IPS DF 6.9 (cell line): ENCODE results near the gene MRPS23.

ENCODE experiments used
- DNase-seq: peaks from one replicate; pipeline ENCODE4 v3.0.0-alpha.2; 2013; ENCODE audit warnings: low read depth, low spot score
- H3K27ac ChIP-seq: one replicate; pipeline ENCODE4 v1.5.1; 2013; ENCODE audit warnings: low read length, control low read depth
- H3K27me3 ChIP-seq: 2 replicates; pipeline ENCODE4 v1.6.1; 2013; ENCODE audit warnings: mild to moderate bottlenecking, low read length; ENCODE audit not compliant: control insufficient read depth, insufficient read depth
- H3K36me3 ChIP-seq: 2 replicates; pipeline ENCODE4 v1.6.1; 2013; ENCODE audit warnings: low read length; ENCODE audit not compliant: control insufficient read depth, insufficient read depth
- H3K4me1 ChIP-seq: 2 replicates; pipeline ENCODE4 v1.6.1; 2013; ENCODE audit warnings: low read length; ENCODE audit not compliant: control insufficient read depth, insufficient read depth
- H3K4me3 ChIP-seq: 2 replicates; pipeline ENCODE4 v1.5.1; 2013; ENCODE audit warnings: mild to moderate bottlenecking, low read length
- H3K9me3 ChIP-seq: 2 replicates; pipeline ENCODE4 v1.6.1; 2013; ENCODE audit warnings: low read length, inconsistent platforms; ENCODE audit not compliant: control insufficient read depth, insufficient read depth
- WGBS: extraction: QIAGEN DNeasy Blood & Tissue Kit; methylation state at CpG from one replicate; pipeline ENCODE4 v1.1.7; 2013; ENCODE audit warnings: mixed read lengths, missing lambda C conversion rate; ENCODE audit not compliant: insufficient read length, insufficient coverage; 5-methylcytosine and 5-hydroxymethylcytosine counted together

MRPS23 gene

GRCh38 chr17:57889892-57890856, 40.3 kb upstream of the MRPS23 start:
- WGBS, result no CpG with 5 or more reads among the region's 11 CpGs
- H3K27me3 ChIP-seq, result no peaks in the 10 kb centered on the region
- no peaks in the 10 kb centered on the region; the same call in 1 of the 2 replicates for H3K36me3 ChIP-seq
- H3K4me1 ChIP-seq, result peaks cover 8% of the 10 kb centered on the region
- H3K9me3 ChIP-seq, result no peaks in the 10 kb centered on the region
- DNase-seq, result no peak
- H3K27ac ChIP-seq, result no peak overlapping the region
- no peak overlapping the region for H3K4me3 ChIP-seq

GRCh38 chr17:57889252-57889651, 39.4 kb upstream of the MRPS23 start:
- no CpG with 5 or more reads among the region's 2 CpGs for whole genome bisulfite sequencing
- Histone ChIP-seq H3K4me1 (peaks cover 8% of the 10 kb centered on the region), H3K36me3 (no peaks in the 10 kb centered on the region; the same call in 1 of the 2 replicates), H3K4me3 (no peak overlapping the region), H3K9me3 (no peaks in the 10 kb centered on the region), H3K27ac (no peak overlapping the region), H3K27me3 (no peaks in the 10 kb centered on the region)
- no peak for DNase-seq

GRCh38 chr17:57888311-57889216, 38.7 kb upstream of the MRPS23 start:
- no peaks in the 10 kb centered on the region for H3K27me3 ChIP-seq
- H3K9me3 ChIP-seq, result no peaks in the 10 kb centered on the region
- no peak overlapping the region for H3K4me3 ChIP-seq
- H3K36me3 ChIP-seq, result no peaks in the 10 kb centered on the region; the same call in 1 of the 2 replicates
- WGBS, result no CpG with 5 or more reads among the region's 12 CpGs
- H3K27ac ChIP-seq, result no peak overlapping the region
- no peak for DNase-seq
- peaks cover 8% of the 10 kb centered on the region for H3K4me1 ChIP-seq

DNA sequence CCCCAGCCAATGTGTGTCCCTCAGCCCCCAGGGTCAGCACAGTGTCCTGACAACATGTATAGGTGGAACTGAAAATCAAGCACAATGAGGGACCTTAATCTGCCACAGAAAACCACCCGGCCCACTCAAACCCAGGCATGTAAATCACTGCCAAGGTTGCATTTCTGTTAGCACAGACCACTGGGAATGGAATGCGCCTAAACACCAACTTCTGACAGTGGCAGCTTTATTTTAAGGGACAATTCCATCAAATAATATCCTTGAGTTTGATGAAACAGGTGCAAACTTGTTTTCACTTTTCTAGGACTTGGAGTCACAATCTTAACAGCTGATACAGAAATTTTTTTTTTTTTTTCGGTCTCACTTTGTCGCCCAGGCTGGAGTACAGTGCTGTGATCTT, 37.3 kb upstream of the MRPS23 start:
- no peak for DNase-seq
- no CpG with 5 or more reads among the region's 4 CpGs for WGBS
- H3K4me3 ChIP-seq, result no peak overlapping the region

DNA sequence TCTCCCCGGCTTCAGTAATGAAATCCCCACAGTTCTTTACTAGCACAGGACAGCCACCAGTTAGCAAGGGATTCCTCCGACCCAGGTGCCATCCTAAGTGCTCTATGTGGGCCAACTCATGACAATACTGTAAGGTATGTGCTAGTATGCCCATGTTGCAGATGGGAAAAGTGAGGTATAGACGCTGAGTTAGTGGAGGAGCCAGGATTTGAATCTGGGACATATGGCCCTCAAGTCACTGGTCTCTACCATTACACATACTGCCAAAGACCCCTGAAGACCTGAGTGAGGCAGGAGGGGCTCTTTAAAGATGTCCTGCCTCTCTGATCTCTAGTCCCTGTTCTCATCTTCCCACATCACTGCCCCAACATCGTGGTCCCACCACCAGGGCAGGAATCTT, 36.2 kb upstream of the MRPS23 start:
- H3K27me3 ChIP-seq, result no peaks in the 10 kb centered on the region
- H3K9me3 ChIP-seq, result no peaks in the 10 kb centered on the region
- H3K4me3 ChIP-seq, result no peak overlapping the region
- no CpG with 5 or more reads among the region's 4 CpGs for WGBS
- no peaks in the 10 kb centered on the region; the same call in 1 of the 2 replicates for H3K36me3 ChIP-seq
- H3K27ac ChIP-seq, result no peak overlapping the region
- H3K4me1 ChIP-seq, result peaks cover 7% of the 10 kb centered on the region
- DNase-seq, result no peak

More for the DNA sequence above, 37.3 kb upstream of the MRPS23 start:
- H3K27me3 ChIP-seq, result no peaks in the 10 kb centered on the region
- H3K4me1 ChIP-seq, result no peaks in the 10 kb centered on the region
- H3K9me3 ChIP-seq, result no peaks in the 10 kb centered on the region
- H3K36me3 ChIP-seq, result no peaks in the 10 kb centered on the region; the same call in 1 of the 2 replicates
- no peak overlapping the region for H3K27ac ChIP-seq

- WGBS, result no CpG with 5 or more reads among the region's 67 CpGs
- no peak overlapping the region for H3K27ac ChIP-seq
- peaks cover 10% of the 10 kb centered on the region for H3K4me1 ChIP-seq
- H3K36me3 ChIP-seq, result no peaks in the 10 kb centered on the region; the same call in 1 of the 2 replicates
- no peaks in the 10 kb centered on the region for H3K9me3 ChIP-seq
- DNase-seq, result no peak
- H3K27me3 ChIP-seq, result no peaks in the 10 kb centered on the region
- no peak overlapping the region for H3K4me3 ChIP-seq
Measured at GRCh38 chr17:57885148-57885915, 35.5 kb upstream of the MRPS23 start.

DNA sequence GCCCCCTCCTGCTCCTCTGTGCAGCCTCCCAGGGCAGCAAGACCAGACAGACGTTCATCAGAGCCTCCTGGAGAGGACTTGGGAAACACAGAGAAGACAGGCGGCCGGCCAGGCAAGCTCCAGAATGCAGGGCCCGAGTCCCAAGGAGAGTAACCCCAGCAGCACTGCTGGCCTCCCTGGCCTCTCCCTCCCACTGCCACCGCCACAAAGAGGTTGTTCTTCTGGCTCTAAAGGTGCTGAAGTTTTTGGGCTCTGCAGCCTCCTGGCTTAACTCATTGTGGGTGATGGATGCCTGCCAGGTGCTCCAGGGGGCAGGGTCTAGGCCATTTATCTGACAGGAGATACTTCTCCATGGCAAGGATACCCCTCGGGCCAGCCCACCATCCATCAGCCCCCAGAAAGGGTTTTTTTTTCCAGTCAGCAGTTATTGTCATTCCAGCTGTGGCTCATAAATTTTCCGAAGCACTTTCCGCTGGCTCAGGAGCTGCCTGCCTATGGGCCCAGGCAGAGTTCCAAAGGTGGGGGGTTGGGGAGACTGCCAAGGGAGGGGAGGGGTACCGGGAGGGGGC, 32.0 kb upstream of the MRPS23 start:
- no peaks in the 10 kb centered on the region for H3K9me3 ChIP-seq
- DNase-seq, result no peak
- H3K27me3 ChIP-seq, result no peaks in the 10 kb centered on the region; the same call in 1 of the 2 replicates
- H3K36me3 ChIP-seq, result no peaks in the 10 kb centered on the region
- no peak overlapping the region for H3K4me3 ChIP-seq
- WGBS, result no CpG with 5 or more reads among the region's 9 CpGs
- no peak overlapping the region for H3K27ac ChIP-seq
- H3K4me1 ChIP-seq, result peaks cover 11% of the 10 kb centered on the region

GRCh38 chr17:57881143-57881542, 31.3 kb upstream of the MRPS23 start:
- Histone ChIP-seq H3K27me3 (no peaks in the 10 kb centered on the region; the same call in 1 of the 2 replicates), H3K4me1 (peaks cover 16% of the 10 kb centered on the region), H3K27ac (no peak overlapping the region), H3K36me3 (no peaks in the 10 kb centered on the region), H3K9me3 (no peaks in the 10 kb centered on the region), H3K4me3 (no peak overlapping the region)
- WGBS, result no CpG with 5 or more reads among the region's 8 CpGs
- no peak for DNase-seq

DNA sequence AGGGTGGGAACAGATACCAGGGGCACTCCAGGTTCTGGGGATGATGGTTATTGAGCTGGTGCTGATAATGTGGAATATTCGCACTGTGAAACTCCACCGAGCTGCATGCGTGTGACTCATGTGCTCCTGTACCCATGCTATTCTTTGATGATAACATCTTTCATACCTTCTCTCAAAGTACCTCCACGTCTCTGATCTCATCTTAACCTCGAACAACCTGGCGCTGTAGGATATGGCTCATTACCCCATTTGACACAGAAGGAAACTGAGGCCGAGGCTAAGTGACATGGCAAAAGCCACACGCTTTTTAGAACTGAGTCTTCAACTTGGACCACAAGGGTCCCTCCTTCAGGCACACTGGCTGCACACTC, 30.2 kb upstream of the MRPS23 start:
- no peak for DNase-seq
- WGBS, result no CpG with 5 or more reads among the region's 8 CpGs
- Histone ChIP-seq H3K4me3 (no peak overlapping the region), H3K9me3 (no peaks in the 10 kb centered on the region), H3K27me3 (no peaks in the 10 kb centered on the region; the same call in 1 of the 2 replicates), H3K4me1 (peaks cover 21% of the 10 kb centered on the region), H3K27ac (no peak overlapping the region), H3K36me3 (no peaks in the 10 kb centered on the region)
